GM19328 (cell line): ENCODE measurements around the gene NABP2.
"Not testable (repeated sequence)": the region's sequence is repeated elsewhere in the genome, so short reads cannot be mapped to it uniquely, and the experiment has no call there.

Source experiments
- ATAC-seq: cut with Tn5 transposase; IDR thresholded peaks from one replicate; pipeline ENCODE4 v1.9.1; 2021; ENCODE audit warnings: mild to moderate bottlenecking, moderate library complexity; ENCODE audit not compliant: unreplicated experiment

The NABP2 gene

GRCh38 chr12:56224102-56224701, at the start of gene NABP2:
Gene NABP2 (plus strand): TSS chr12:56224342. CDS start chr12:56224857, 515 bp downstream.
- ATAC-seq = peak; percentile 63

- no peak for ATAC-seq
These were observed 45.8 kb upstream of the NABP2 start for GRCh38 chr12:56178347-56178746.

GRCh38 chr12:56186957-56187356, 37.2 kb upstream of the NABP2 start:
- ATAC-seq = no peak

GRCh38 chr12:56188131-56188777, 35.9 kb upstream of the NABP2 start:
- ATAC-seq = no peak

- ATAC-seq = peak; percentile 9
These were observed 35.4 kb upstream of the NABP2 start for GRCh38 chr12:56188778-56189098.

- ATAC-seq = peak; percentile 60
These were observed 34.8 kb upstream of the NABP2 start, which contains the start of gene SMARCC2 for GRCh38 chr12:56189099-56189917. Gene SMARCC2 (minus strand): TSS chr12:56189483. CDS start chr12:56189461, 22 bp downstream.

- ATAC-seq = peak; percentile 25
These were observed 34.0 kb upstream of the NABP2 start for GRCh38 chr12:56189918-56190694.

- no peak for ATAC-seq
These were observed 33.4 kb upstream of the NABP2 start for GRCh38 chr12:56190695-56191155.

GRCh38 chr12:56192582-56192981, 31.6 kb upstream of the NABP2 start:
- no peak for ATAC-seq

GRCh38 chr12:56193025-56193578, 31.0 kb upstream of the NABP2 start:
- no peak for ATAC-seq

- ATAC-seq = not testable (repeated sequence)
These were observed 27.2 kb upstream of the NABP2 start for GRCh38 chr12:56196818-56197550.

- ATAC-seq = no peak
These were observed 26.1 kb upstream of the NABP2 start for GRCh38 chr12:56197921-56198635.

- no peak for ATAC-seq
These were observed 25.3 kb upstream of the NABP2 start for GRCh38 chr12:56198836-56199235.

GRCh38 chr12:56202366-56202765, 21.8 kb upstream of the NABP2 start:
- no peak for ATAC-seq

- no peak for ATAC-seq
These were observed 21.3 kb upstream of the NABP2 start for GRCh38 chr12:56202838-56203237.

- no peak for ATAC-seq
These were observed 19.9 kb upstream of the NABP2 start for GRCh38 chr12:56204275-56204674.

- no peak for ATAC-seq
These were observed 18.7 kb upstream of the NABP2 start for GRCh38 chr12:56205445-56205844.

GRCh38 chr12:56206452-56207166, 17.5 kb upstream of the NABP2 start:
- no peak for ATAC-seq

- ATAC-seq = no peak
These were observed 16.1 kb upstream of the NABP2 start for GRCh38 chr12:56208006-56208405.
